Uterus (tissue), 2 donors: Measurements from ENCODE around the gene SUMO1.

Source experiments
- CTCF ChIP-seq, 4 experiments: fragments of 200-600 bp in 2 of 4; fragments of 450-650 bp in 2 of 4; sonication (generic) in 2 of 4; IDR thresholded peaks; one replicate each; pipeline ENCODE4 v1.5.1; 2016 to 2019; ENCODE audit warnings: antibody characterized with exemption in 4 of 4, mild to moderate bottlenecking in 2 of 4, moderate library complexity in 1 of 4
- POLR2A ChIP-seq, 2 donors: fragments of 450-650 bp; IDR thresholded peaks; one replicate each; pipeline ENCODE4 v1.6.1; 2016; ENCODE audit warnings: antibody characterized with exemption in 2 of 2, mild to moderate bottlenecking in 1 of 2, moderate library complexity in 1 of 2

DNA sequence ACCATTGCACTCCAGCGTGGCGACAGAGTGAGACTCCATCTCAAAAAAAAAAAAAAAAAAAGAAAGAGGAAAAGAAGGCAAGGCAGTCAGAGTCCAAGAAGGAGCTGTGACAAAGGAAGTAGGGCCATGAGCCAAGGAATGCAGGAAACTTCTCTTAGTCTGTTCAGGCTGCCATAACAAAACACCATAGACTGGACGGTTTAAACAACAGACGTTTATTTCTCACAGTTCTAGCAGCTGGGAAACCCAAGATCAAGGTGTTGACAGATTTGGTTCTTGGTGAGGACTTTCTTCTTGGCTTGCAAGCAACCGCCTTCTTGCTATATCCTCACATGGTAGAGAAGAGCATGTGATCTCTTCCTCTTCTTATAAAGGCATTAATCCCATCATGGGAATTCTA, 13.1 kb upstream of the SUMO1 start:
- no peak for TF ChIP-seq CTCF (IDR thresholded peaks at IDR 0.05)
- TF ChIP-seq POLR2A (IDR thresholded peaks at IDR 0.05): no peak
